ENCODE data around the gene SUN2.

The SUN2 gene

GRCh38 chr22:38685761-38686160, 70.0 kb downstream of the SUN2 start:
- no peaks in the 10 kb centered on the region for H3K9me3 ChIP-seq

GRCh38 chr22:38684895-38685294, 70.9 kb downstream of the SUN2 start:
- Histone ChIP-seq H3K4me3 (no peak overlapping the region), H3K27me3 (ENCODE audit: low read depth) (no peaks in the 10 kb centered on the region), H3K4me1 (peaks cover 8% of the 10 kb centered on the region), H3K36me3 (replicated peaks) (peaks cover 70% of the 10 kb centered on the region), H3K9me3 (no peaks in the 10 kb centered on the region)
- in situ Hi-C loops (cut with MboI; ENCODE audit: low sequenced_read_pairs): no loop called here
- no peak for DNase-seq (ENCODE audit: low spot score in 2 of 2)

More at GRCh38 chr22:38685761-38686160, 70.0 kb downstream of the SUN2 start:
- in situ Hi-C loops (cut with MboI; ENCODE audit: low sequenced_read_pairs): no loop called here
- Histone ChIP-seq H3K27me3 (ENCODE audit: low read depth) (no peaks in the 10 kb centered on the region), H3K36me3 (replicated peaks) (peaks cover 75% of the 10 kb centered on the region), H3K4me3 (no peak overlapping the region), H3K4me1 (peaks cover 8% of the 10 kb centered on the region)
- no peak for DNase-seq (ENCODE audit: low spot score in 2 of 2)

Measured in HAP-1 (cell line).